SK-N-SH treated with all-trans-retinoic acid at 6 μM for 48 hours (cell line): ENCODE results near the gene SAMD4B.

Experiments used
- ATAC-seq: fragments of 200-7000 bp; cut with Tn5 transposase; 3 replicates; pipeline ENCODE4 v1.9.1; 2020; ENCODE audit warnings: mild to moderate bottlenecking, moderate library complexity
- ARNTL ChIP-seq: fragments of 450-650 bp; formaldehyde crosslinking; IDR thresholded peaks from 2 replicates; pipeline ENCODE4 v1.5.0; 2020; ENCODE audit warnings: low read depth, mild to moderate bottlenecking, moderate library complexity, borderline replicate concordance
- CSDC2 ChIP-seq: fragments of 250-450 bp; sonication (Bioruptor Pico); IDR thresholded peaks from 2 replicates; pipeline ENCODE4 v1.5.0; 2020; ENCODE audit warnings: mild to moderate bottlenecking, moderate library complexity
- CSRNP3 ChIP-seq: fragments of 250-450 bp; sonication (Bioruptor Pico); IDR thresholded peaks from 2 replicates; pipeline ENCODE4 v1.5.1; 2021; ENCODE audit warnings: mild to moderate bottlenecking, moderate library complexity
- ESRRG ChIP-seq: fragments of 250-450 bp; sonication (Bioruptor Pico); IDR thresholded peaks from 2 replicates; pipeline ENCODE4 v1.6.1; 2021; ENCODE audit warnings: mild to moderate bottlenecking
- GLIS3 ChIP-seq: fragments of 250-450 bp; sonication (Bioruptor Pico); IDR thresholded peaks from 2 replicates; pipeline ENCODE4 v1.5.0; 2020; ENCODE audit warnings: mild to moderate bottlenecking, moderate library complexity
- ISL1 ChIP-seq: fragments of 250-450 bp; sonication (Bioruptor Pico); IDR thresholded peaks from 2 replicates; pipeline ENCODE4 v2.1.2; 2022; ENCODE audit warnings: mild to moderate bottlenecking, moderate library complexity
- OSR1 ChIP-seq: fragments of 250-450 bp; sonication (Bioruptor Pico); IDR thresholded peaks from 2 replicates; pipeline ENCODE4 v1.8.0; 2022; ENCODE audit warnings: moderate library complexity, mild to moderate bottlenecking, inconsistent platforms
- PATZ1 ChIP-seq: fragments of 250-450 bp; sonication (Bioruptor Pico); IDR thresholded peaks from 2 replicates; pipeline ENCODE4 v1.8.0; 2020; ENCODE audit warnings: mild to moderate bottlenecking, moderate library complexity, borderline replicate concordance
- PPARA ChIP-seq: fragments of 250-450 bp; sonication (Bioruptor Pico); IDR thresholded peaks from 2 replicates; pipeline ENCODE4 v1.5.0; 2020; ENCODE audit warnings: mild to moderate bottlenecking, borderline replicate concordance
- RARB ChIP-seq: fragments of 250-450 bp; sonication (Bioruptor Pico); IDR thresholded peaks from 2 replicates; pipeline ENCODE4 v1.8.0; 2021; ENCODE audit warnings: mild to moderate bottlenecking, moderate library complexity
- SNAI2 ChIP-seq: fragments of 250-450 bp; sonication (Bioruptor Pico); IDR thresholded peaks from 2 replicates; pipeline ENCODE4 v1.5.0; 2020; ENCODE audit warnings: mild to moderate bottlenecking, moderate library complexity
- TCF4 ChIP-seq: fragments of 250-450 bp; sonication (Bioruptor Pico); IDR thresholded peaks from 2 replicates; pipeline ENCODE4 v1.8.0; 2021; ENCODE audit warnings: mild to moderate bottlenecking, moderate library complexity, borderline replicate concordance
- TOX ChIP-seq: fragments of 250-450 bp; sonication (Bioruptor Pico); IDR thresholded peaks from 2 replicates; pipeline ENCODE4 v1.8.0; 2021; ENCODE audit warnings: mild to moderate bottlenecking, moderate library complexity, borderline replicate concordance
- TSHZ2 ChIP-seq: fragments of 250-450 bp; sonication (Bioruptor Pico); IDR thresholded peaks from 2 replicates; pipeline ENCODE4 v1.5.0; 2020; ENCODE audit warnings: mild to moderate bottlenecking, moderate library complexity
- ZC3H10 ChIP-seq: fragments of 250-450 bp; sonication (Bioruptor Pico); IDR thresholded peaks from 2 replicates; pipeline ENCODE4 v1.5.1; 2021; ENCODE audit warnings: mild to moderate bottlenecking, moderate library complexity
- ZFP3 ChIP-seq: fragments of 250-450 bp; sonication (Bioruptor Pico); IDR thresholded peaks from 2 replicates; pipeline ENCODE4 v1.5.0; 2020; ENCODE audit warnings: mild to moderate bottlenecking, moderate library complexity
- ZFP30 ChIP-seq: fragments of 450-650 bp; formaldehyde crosslinking; IDR thresholded peaks from 2 replicates; pipeline ENCODE4 v1.5.0; 2022; ENCODE audit warnings: mild to moderate bottlenecking, moderate library complexity
- ZNF565 ChIP-seq: fragments of 450-650 bp; formaldehyde crosslinking; conservative IDR thresholded peaks from 2 replicates; pipeline ENCODE4 v1.5.0; 2020; ENCODE audit warnings: low read depth, mild to moderate bottlenecking, moderate library complexity
- ZNF70 ChIP-seq: fragments of 450-650 bp; formaldehyde crosslinking; IDR thresholded peaks from 2 replicates; pipeline ENCODE4 v1.5.0; 2020; ENCODE audit warnings: mild to moderate bottlenecking, moderate library complexity
- ZNF8 ChIP-seq: fragments of 450-650 bp; formaldehyde crosslinking; IDR thresholded peaks from 2 replicates; pipeline ENCODE4 v1.5.0; 2020; ENCODE audit warnings: mild to moderate bottlenecking, moderate library complexity

SAMD4B gene

GRCh38 chr19:39342647-39343305 lies 555 bp downstream of the SAMD4B start:
- no peak for TF ChIP-seq PPARA (CRISPR knock-in tag)
- TF ChIP-seq OSR1 = no peak
- TF ChIP-seq ZC3H10 (CRISPR knock-in tag) = no peak
- no peak for TF ChIP-seq ZNF8 (CRISPR knock-in tag)
- no peak for TF ChIP-seq TOX (CRISPR knock-in tag)
- no peak for ATAC-seq

GRCh38 chr19:39345956-39346355 lies 3.7 kb downstream of the SAMD4B start:
- ATAC-seq = no peak
- TF ChIP-seq TCF4 (no peak), PATZ1 (CRISPR knock-in tag) (no peak)

- no peak for TF ChIP-seq TCF4
- TF ChIP-seq ESRRG (CRISPR knock-in tag) = no peak
- no peak for TF ChIP-seq ZNF565 (CRISPR knock-in tag)
- TF ChIP-seq ARNTL = no peak
- no peak for TF ChIP-seq ZNF8 (CRISPR knock-in tag)
- no peak for TF ChIP-seq CSDC2 (CRISPR knock-in tag)
- TF ChIP-seq SNAI2 (CRISPR knock-in tag) = no peak
- no peak for TF ChIP-seq ISL1
- TF ChIP-seq ZFP3 (CRISPR knock-in tag) = no peak
- no peak for TF ChIP-seq PPARA (CRISPR knock-in tag)
- no peak for TF ChIP-seq ZNF70 (CRISPR knock-in tag)
- no peak for TF ChIP-seq ZC3H10 (CRISPR knock-in tag)
- TF ChIP-seq OSR1 = no peak
- no peak for TF ChIP-seq GLIS3
- no peak for TF ChIP-seq ZFP30 (CRISPR knock-in tag)
- TF ChIP-seq PATZ1 (CRISPR knock-in tag) = no peak
- no peak; the same call in 2 of the 3 replicates for ATAC-seq
Measured at GRCh38 chr19:39347332-39348164, 5.3 kb downstream of the SAMD4B start.

GRCh38 chr19:39349326-39349725 lies 7.1 kb downstream of the SAMD4B start:
- no peak for TF ChIP-seq ARNTL
- TF ChIP-seq ESRRG (CRISPR knock-in tag) = no peak
- no peak for TF ChIP-seq SNAI2 (CRISPR knock-in tag)
- no peak for TF ChIP-seq OSR1
- no peak for TF ChIP-seq PATZ1 (CRISPR knock-in tag)
- no peak for TF ChIP-seq CSDC2 (CRISPR knock-in tag)
- no peak for TF ChIP-seq ZNF70 (CRISPR knock-in tag)
- TF ChIP-seq ZFP30 (CRISPR knock-in tag) = no peak
- no peak for TF ChIP-seq PPARA (CRISPR knock-in tag)
- TF ChIP-seq TOX (CRISPR knock-in tag) = no peak
- no peak for TF ChIP-seq RARB (CRISPR knock-in tag)
- TF ChIP-seq ZNF565 (CRISPR knock-in tag) = no peak
- TF ChIP-seq, all 23 proteins: peak for 0
- ATAC-seq = no peak

GRCh38 chr19:39350156-39350555 lies 7.9 kb downstream of the SAMD4B start:
- ATAC-seq = no peak
- TF ChIP-seq ZFP3 (CRISPR knock-in tag) (no peak), GLIS3 (no peak), TCF4 (no peak), ZNF8 (CRISPR knock-in tag) (no peak), ARNTL (no peak), CSRNP3 (CRISPR knock-in tag) (no peak), ZC3H10 (CRISPR knock-in tag) (no peak), TSHZ2 (no peak), ZNF70 (CRISPR knock-in tag) (no peak), ISL1 (no peak)
